Osteoblast (primary cell): ENCODE results near the gene ACTC1. TPM values are rescaled to one million over a fixed set of nuclear protein-coding genes. Genes with fewer than 3 reads are reported as not detected.

Source experiments
- DNase-seq: peaks from one replicate; pipeline ENCODE4 v3.0.0; 2011; ENCODE audit warnings: low spot score, mixed read lengths; ENCODE audit not compliant: insufficient read length; ENCODE audit errors: missing footprints
- H2AFZ ChIP-seq: 2 replicates; pipeline ENCODE4 v1.6.0; 2011; ENCODE audit warnings: mild to moderate bottlenecking, low read length
- H3K27ac ChIP-seq: 2 replicates; pipeline ENCODE4 v1.5.1; 2011; ENCODE audit warnings: mild to moderate bottlenecking, low read depth, low read length, moderate library complexity
- H3K27me3 ChIP-seq: 2 replicates; pipeline ENCODE4 v1.6.0; 2012; ENCODE audit warnings: mild to moderate bottlenecking, control low read depth, inconsistent platforms, low read length, moderate library complexity; ENCODE audit not compliant: insufficient read depth
- H3K36me3 ChIP-seq: 2 replicates; pipeline ENCODE4 v1.5.1; 2011; ENCODE audit warnings: mild to moderate bottlenecking, low read length, control low read depth, moderate library complexity; ENCODE audit not compliant: insufficient read depth
- H3K4me1 ChIP-seq: 2 replicates; pipeline ENCODE4 v1.5.1; 2011; ENCODE audit warnings: mild to moderate bottlenecking, low read length, control low read depth, moderate library complexity; ENCODE audit not compliant: insufficient read depth
- H3K4me2 ChIP-seq: 2 replicates; pipeline ENCODE4 v1.6.0; 2011; ENCODE audit warnings: mild to moderate bottlenecking, low read length; ENCODE audit not compliant: insufficient read depth
- H3K4me3 ChIP-seq: fragments of 200-600 bp; sonication (generic); 3 replicates; pipeline ENCODE4 v1.5.1; 2012; ENCODE audit warnings: mild to moderate bottlenecking, low read length, inconsistent platforms; ENCODE audit not compliant: insufficient read depth
- H3K79me2 ChIP-seq: 2 replicates; pipeline ENCODE4 v1.6.0; 2012; ENCODE audit warnings: mild to moderate bottlenecking, low read length, control low read depth, inconsistent platforms; ENCODE audit not compliant: insufficient read depth
- H3K9me3 ChIP-seq: 2 replicates; pipeline ENCODE4 v1.5.1; 2011; ENCODE audit warnings: low read depth, low read length, control low read depth
- H4K20me1 ChIP-seq: 2 replicates; pipeline ENCODE4 v1.6.0; 2012; ENCODE audit warnings: mild to moderate bottlenecking, low read length, control low read depth; ENCODE audit not compliant: insufficient read depth
- total RNA-seq: library from RNA; depleted of rRNA; stranded (reverse); fragments of >200 nt; gene quantifications from 2 replicates; pipeline ENCODE4 v1.2.3, GENCODE V29; 2012
- TF ChIP-seq, protein P1 (sequence below): IDR thresholded peaks from 2 replicates; pipeline ENCODE4 v1.5.1; 2011; ENCODE audit warnings: mild to moderate bottlenecking, low read depth, low read length, moderate library complexity; ENCODE audit errors: extremely low read depth

Gene ACTC1
- total RNA-seq, 1 donor = not detected

DNA sequence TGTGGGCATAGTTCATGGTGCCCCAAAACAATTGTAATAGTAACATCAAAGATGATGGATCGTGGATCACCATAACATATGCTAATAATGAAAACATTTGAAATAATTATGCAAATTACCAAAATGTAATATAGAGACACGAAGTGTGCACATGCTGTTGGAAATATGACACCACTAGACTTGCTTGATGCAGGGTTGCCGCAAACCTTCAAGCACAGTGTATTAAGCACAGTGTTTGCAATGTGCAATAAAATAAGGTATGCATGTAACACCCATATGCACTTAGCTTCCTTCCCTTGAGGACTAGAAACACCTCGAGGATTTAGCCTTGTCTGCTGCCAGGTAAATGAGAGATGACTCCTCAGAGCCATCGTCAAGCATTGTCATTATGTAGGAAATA, 29.6 kb downstream of the ACTC1 start:
- peaks cover 7% of the 10 kb centered on the region for H3K27me3 ChIP-seq
- H3K4me3 ChIP-seq = no peak overlapping the region
- no peak overlapping the region for H2AFZ ChIP-seq
- H3K9me3 ChIP-seq = no peaks in the 10 kb centered on the region
- no peaks in the 10 kb centered on the region for H3K79me2 ChIP-seq
- TF ChIP-seq, protein P1, sequence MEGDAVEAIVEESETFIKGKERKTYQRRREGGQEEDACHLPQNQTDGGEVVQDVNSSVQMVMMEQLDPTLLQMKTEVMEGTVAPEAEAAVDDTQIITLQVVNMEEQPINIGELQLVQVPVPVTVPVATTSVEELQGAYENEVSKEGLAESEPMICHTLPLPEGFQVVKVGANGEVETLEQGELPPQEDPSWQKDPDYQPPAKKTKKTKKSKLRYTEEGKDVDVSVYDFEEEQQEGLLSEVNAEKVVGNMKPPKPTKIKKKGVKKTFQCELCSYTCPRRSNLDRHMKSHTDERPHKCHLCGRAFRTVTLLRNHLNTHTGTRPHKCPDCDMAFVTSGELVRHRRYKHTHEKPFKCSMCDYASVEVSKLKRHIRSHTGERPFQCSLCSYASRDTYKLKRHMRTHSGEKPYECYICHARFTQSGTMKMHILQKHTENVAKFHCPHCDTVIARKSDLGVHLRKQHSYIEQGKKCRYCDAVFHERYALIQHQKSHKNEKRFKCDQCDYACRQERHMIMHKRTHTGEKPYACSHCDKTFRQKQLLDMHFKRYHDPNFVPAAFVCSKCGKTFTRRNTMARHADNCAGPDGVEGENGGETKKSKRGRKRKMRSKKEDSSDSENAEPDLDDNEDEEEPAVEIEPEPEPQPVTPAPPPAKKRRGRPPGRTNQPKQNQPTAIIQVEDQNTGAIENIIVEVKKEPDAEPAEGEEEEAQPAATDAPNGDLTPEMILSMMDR = no peak
- no peaks in the 10 kb centered on the region for H4K20me1 ChIP-seq
- no peak overlapping the region for H3K27ac ChIP-seq
- no peaks in the 10 kb centered on the region for H3K4me1 ChIP-seq
- no peak overlapping the region for H3K4me2 ChIP-seq
- no peak for DNase-seq
- H3K36me3 ChIP-seq = no peaks in the 10 kb centered on the region

DNA sequence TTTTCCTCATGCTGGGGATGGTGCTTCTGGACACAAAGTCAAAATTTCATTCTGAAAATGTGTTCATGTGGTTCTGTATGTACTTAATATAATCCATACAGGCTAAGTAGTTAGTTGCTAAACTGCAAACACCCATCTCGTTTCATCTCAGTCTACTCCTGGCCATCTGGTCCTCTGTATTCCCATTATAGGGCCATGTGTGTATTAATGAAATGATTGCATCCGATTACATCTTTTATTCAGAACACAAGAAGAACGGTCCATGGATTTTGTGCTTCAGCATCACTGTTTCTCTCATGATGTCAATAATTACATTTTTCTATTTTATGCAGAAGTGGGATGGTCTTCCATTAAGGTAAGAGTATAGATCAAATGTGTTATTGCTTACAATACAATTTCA, 34.4 kb downstream of the ACTC1 start:
- Histone ChIP-seq H3K36me3 (no peaks in the 10 kb centered on the region), H3K79me2 (no peaks in the 10 kb centered on the region), H3K9me3 (no peaks in the 10 kb centered on the region), H3K4me1 (no peaks in the 10 kb centered on the region), H3K27me3 (peaks cover 20% of the 10 kb centered on the region), H3K4me3 (no peak overlapping the region), H3K27ac (no peak overlapping the region), H4K20me1 (no peaks in the 10 kb centered on the region), H2AFZ (no peak overlapping the region), H3K4me2 (no peak overlapping the region)
- TF ChIP-seq, protein P1 = no peak
- peak; percentile 31 for DNase-seq

- Histone ChIP-seq H3K27me3 (peaks cover 29% of the 10 kb centered on the region), H3K27ac (no peak overlapping the region), H4K20me1 (no peaks in the 10 kb centered on the region), H3K4me3 (no peak overlapping the region), H2AFZ (no peak overlapping the region), H3K36me3 (no peaks in the 10 kb centered on the region), H3K79me2 (no peaks in the 10 kb centered on the region), H3K4me1 (no peaks in the 10 kb centered on the region), H3K4me2 (no peak overlapping the region), H3K9me3 (no peaks in the 10 kb centered on the region)
- TF ChIP-seq, protein P1 = no peak
- DNase-seq = no peak
Measured at GRCh38 chr15:34759992-34760391, 35.4 kb downstream of the ACTC1 start.

DNA sequence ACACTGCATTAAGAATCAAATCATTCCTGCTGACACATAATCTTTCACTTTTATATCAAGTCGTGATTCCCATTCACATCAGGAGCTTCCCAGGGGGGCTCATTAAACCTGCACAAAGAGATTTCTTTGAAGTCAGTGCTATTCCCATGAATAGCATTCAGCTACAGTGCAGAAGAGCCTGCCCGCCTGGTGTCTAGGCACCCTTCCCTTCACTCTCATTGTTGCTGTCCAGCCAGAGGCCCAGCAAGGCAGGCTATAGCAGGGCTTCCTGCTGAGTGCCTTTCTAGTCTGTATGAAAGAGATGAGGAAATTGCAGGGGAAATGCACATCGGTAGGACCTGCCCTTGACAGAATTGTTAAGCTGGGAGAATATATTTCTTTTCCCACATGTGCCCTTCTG, 36.0 kb downstream of the ACTC1 start:
- Histone ChIP-seq H3K36me3 (no peaks in the 10 kb centered on the region), H3K79me2 (no peaks in the 10 kb centered on the region), H3K27ac (no peak overlapping the region), H3K4me1 (no peaks in the 10 kb centered on the region), H2AFZ (no peak overlapping the region), H3K4me2 (no peak overlapping the region), H3K27me3 (peaks cover 35% of the 10 kb centered on the region), H4K20me1 (no peaks in the 10 kb centered on the region), H3K4me3 (no peak overlapping the region), H3K9me3 (no peaks in the 10 kb centered on the region)
- DNase-seq = peak; percentile 66
- TF ChIP-seq, protein P1 = no peak
